Left kidney (tissue), 2 donors: Measurements from ENCODE around the gene BTG3. TPM values are rescaled to one million over a fixed set of nuclear protein-coding genes. Genes with fewer than 3 reads are reported as not detected.

Experiments used
- DNase-seq: peaks from one replicate; pipeline ENCODE4 v3.0.0-alpha.2; 2013
- polyA plus RNA-seq: library from polyadenylated mRNA; unstranded; fragments of 120-200 nt; gene quantifications from one replicate; pipeline ENCODE4 v1.2.1, GENCODE V29; 2013; ENCODE audit not compliant: insufficient read length

The BTG3 gene
- polyA plus RNA-seq, 1 donor, result 44.7 TPM

GRCh38 chr21:17597680-17598079, 15.0 kb downstream of the BTG3 start:
- DNase-seq, result no peak

- no peak for DNase-seq
Measured at GRCh38 chr21:17590430-17590829, 22.3 kb downstream of the BTG3 start.

- peak; percentile 49 for DNase-seq
Measured at GRCh38 chr21:17585875-17586450, 26.7 kb downstream of the BTG3 start.

- DNase-seq, result no peak
Measured at GRCh38 chr21:17583898-17584297, 28.8 kb downstream of the BTG3 start.

GRCh38 chr21:17580319-17580718, 32.4 kb downstream of the BTG3 start:
- no peak for DNase-seq

GRCh38 chr21:17578876-17579275, 33.8 kb downstream of the BTG3 start:
- DNase-seq, result no peak

GRCh38 chr21:17578162-17578561, 34.5 kb downstream of the BTG3 start:
- DNase-seq, result no peak

- DNase-seq, result no peak
Measured at GRCh38 chr21:17577701-17578100, 35.0 kb downstream of the BTG3 start.

- DNase-seq, result no peak
Measured at GRCh38 chr21:17576080-17576835, 36.4 kb downstream of the BTG3 start.

GRCh38 chr21:17575076-17575475, 37.6 kb downstream of the BTG3 start:
- no peak for DNase-seq

GRCh38 chr21:17572431-17572830, 40.3 kb downstream of the BTG3 start:
- DNase-seq, result no peak

- DNase-seq, result no peak
Measured at GRCh38 chr21:17570786-17571185, 41.9 kb downstream of the BTG3 start.

- DNase-seq, result no peak
Measured at GRCh38 chr21:17560377-17561025, 52.2 kb downstream of the BTG3 start.

GRCh38 chr21:17554679-17555465, 57.8 kb downstream of the BTG3 start:
- peak; percentile 5 for DNase-seq

- no peak for DNase-seq
Measured at GRCh38 chr21:17554120-17554519, 58.6 kb downstream of the BTG3 start.

- DNase-seq, result no peak
Measured at GRCh38 chr21:17552410-17552809, 60.3 kb downstream of the BTG3 start.

- no peak for DNase-seq
Measured at GRCh38 chr21:17550671-17551308, 61.9 kb downstream of the BTG3 start.

GRCh38 chr21:17548262-17548661, 64.4 kb downstream of the BTG3 start:
- DNase-seq, result no peak

GRCh38 chr21:17545007-17545406, 67.7 kb downstream of the BTG3 start:
- DNase-seq, result no peak
